Heart left ventricle (tissue), 13 donors: ENCODE measurements around the gene SUSD4.

ENCODE experiments used
- CTCF ChIP-seq, 12 donors: fragments of 200-600 bp; sonication (generic) in 4 of 12; IDR thresholded peaks; one replicate each; pipeline versions ENCODE4 v1.5.0 to v1.8.0; 2018 to 2022; ENCODE audit warnings: antibody characterized with exemption in 12 of 12, mild to moderate bottlenecking in 5 of 12
- POLR2A ChIP-seq, 2 donors: fragments of 450-650 bp; IDR thresholded peaks; one replicate each; pipeline ENCODE4 v1.6.1; 2017; ENCODE audit warnings: antibody characterized with exemption in 2 of 2, mild to moderate bottlenecking in 2 of 2, moderate library complexity in 2 of 2
- donor health status: ischemic (EF 13 %, LVEDD 7.1; RV severe dilation, severe dysfunction).
- donor health status: DM: no; HTN: yes; CAD: no.
- donor health status: DM: no; HTN: no; CAD: no.
- donor health status: ischemic (EF 25% LVEDD 6.9; RV normal size, moderate dysfunction).
- donor health status: ischemic (EF 25% LVEDD 5.7; RV mildly dilated, moderate dysfunction).
- donor health status: ischemic (EF 35%, LVEDD 5.7; RV mildly dilated, moderate dysfunction).
- donor health status: nonischemic (EF 11% LVEDD 7.7; RV severe dilation, severe dysfunction).
- donor health status: DM: yes; HTN: yes; CAD: no.
- donor health status: PGD.
- donor health status: ischemic (EF 29% LVEDD 5.4; RV normal size, mild dysfunction).
- donor health status: nonischemic (EF 23%, LVEDD 6.1; RV moderate dilation, normal function).

- TF ChIP-seq CTCF (IDR thresholded peaks at IDR 0.05) (no peak), POLR2A (IDR thresholded peaks at IDR 0.05) (no peak)
These were observed 858 bp upstream of the SUSD4 start for GRCh38 chr1:223364685-223365382.
